ENCODE data around the gene UGT1A4.

GRCh38 chr2:233705911-233706506 lies 12.5 kb upstream of the UGT1A4 start:
- TF ChIP-seq POLR2AphosphoS5 (IDR thresholded peaks at IDR 0.05; ENCODE audit: insufficient read depth, low read depth, low read length) (no peak), CTCF (IDR thresholded peaks at IDR 0.05; ENCODE audit: extremely low read depth in 1 of 2, insufficient read depth in 1 of 2, low read depth in 1 of 2, low read length in 2 of 2) (no peak), JUN (IDR thresholded peaks at IDR 0.05; ENCODE audit: borderline replicate concordance, insufficient read depth, insufficient read length, low read depth) (no peak)

Measured in endothelial cell of umbilical vein (primary cell).